Measurements from ENCODE around the gene LRP8. TPM values are rescaled to one million over a fixed set of nuclear protein-coding genes. Genes with fewer than 3 reads are reported as not detected.

The LRP8 gene
- total RNA-seq, 1 experiment from 2014 or later = 54.4 TPM

GRCh38 chr1:53310847-53311681 is 16.8 kb downstream of the LRP8 start:
- peaks cover 13% of the 10 kb centered on the region for H3K79me2 ChIP-seq (ENCODE audit: low read length)
- H3K9ac ChIP-seq (ENCODE audit: low read length) = no peak overlapping the region
- ATAC-seq (no peak), DNase-seq (no peak)
- no peaks in the 10 kb centered on the region for H3K9me3 ChIP-seq (ENCODE audit: low read length)
- no peaks in the 10 kb centered on the region for H3K9me2 ChIP-seq (replicated peaks; ENCODE audit: low read length)
- H3F3A ChIP-seq (ENCODE audit: low read length, unreplicated experiment) = no peaks in the 10 kb centered on the region
- no peak overlapping the region for H3K4me2 ChIP-seq (ENCODE audit: low read length)
- no peak overlapping the region for H2AFZ ChIP-seq (ENCODE audit: low read length)
- H3K27me3 ChIP-seq (ENCODE audit: low read length) = no peaks in the 10 kb centered on the region
- intact Hi-C loops (cut with micrococcal nuclease) = no loop called here
- no TSS peak for BruUV-seq (replicated peaks)
- TF ChIP-seq EZH2 (IDR thresholded peaks at IDR 0.05; ENCODE audit: low read length, unreplicated experiment) (no peak), CTCF (conservative IDR thresholded peaks at IDR 0.05; ENCODE audit: low read depth, low read length) (no peak), EZH2phosphoT487 (IDR thresholded peaks at IDR 0.05; ENCODE audit: borderline replicate concordance, low read length) (no peak)
- H3K4me1 ChIP-seq (ENCODE audit: insufficient read depth, low read length) = no peaks in the 10 kb centered on the region
- peaks cover 13% of the 10 kb centered on the region for H3K36me3 ChIP-seq (ENCODE audit: low read depth, low read length)
- no peaks in the 10 kb centered on the region; the same call in 1 of the 2 replicates for H4K20me1 ChIP-seq (ENCODE audit: low read length)
- POLR2A ChIA-PET (ENCODE audit: unreplicated experiment) = no interaction called here
- CTCF ChIA-PET = no interaction called here
- no peak overlapping the region for H3K27ac ChIP-seq (ENCODE audit: low read length)
- H3K4me3 ChIP-seq (ENCODE audit: low read length) = no peak overlapping the region

- ATAC-seq = no peak
- DNase-seq = no peak
- intact Hi-C loops (cut with micrococcal nuclease) = no loop called here
- H3K4me1 ChIP-seq (ENCODE audit: insufficient read depth, low read length) = no peaks in the 10 kb centered on the region
- ChIA-PET CTCF (no interaction called here), POLR2A (ENCODE audit: unreplicated experiment) (no interaction called here)
- H4K20me1 ChIP-seq (ENCODE audit: low read length) = no peaks in the 10 kb centered on the region; the same call in 1 of the 2 replicates
- H3K9me2 ChIP-seq (replicated peaks; ENCODE audit: low read length) = no peaks in the 10 kb centered on the region
- BruUV-seq (replicated peaks) = no TSS peak
- no peaks in the 10 kb centered on the region for H3K9me3 ChIP-seq (ENCODE audit: low read length)
- H2AFZ ChIP-seq (ENCODE audit: low read length) = no peak overlapping the region
- no peak overlapping the region for H3K9ac ChIP-seq (ENCODE audit: low read length)
- no peaks in the 10 kb centered on the region for H3K27me3 ChIP-seq (ENCODE audit: low read length)
- H3K4me3 ChIP-seq (ENCODE audit: low read length) = no peak overlapping the region
- no peak overlapping the region for H3K27ac ChIP-seq (ENCODE audit: low read length)
- H3K79me2 ChIP-seq (ENCODE audit: low read length) = peaks cover 11% of the 10 kb centered on the region
- H3K36me3 ChIP-seq (ENCODE audit: low read depth, low read length) = peaks cover 4% of the 10 kb centered on the region
- TF ChIP-seq EZH2 (IDR thresholded peaks at IDR 0.05; ENCODE audit: low read length, unreplicated experiment) = no peak
- no peak for TF ChIP-seq EZH2phosphoT487 (IDR thresholded peaks at IDR 0.05; ENCODE audit: borderline replicate concordance, low read length)
- no peak for TF ChIP-seq CTCF (conservative IDR thresholded peaks at IDR 0.05; ENCODE audit: low read depth, low read length)
- H3F3A ChIP-seq (ENCODE audit: low read length, unreplicated experiment) = no peaks in the 10 kb centered on the region
- no peak overlapping the region for H3K4me2 ChIP-seq (ENCODE audit: low read length)
Measured at GRCh38 chr1:53309802-53310201, 18.1 kb downstream of the LRP8 start.

GRCh38 chr1:53308506-53308905 is 19.4 kb downstream of the LRP8 start:
- H3K4me1 ChIP-seq (ENCODE audit: insufficient read depth, low read length) = no peaks in the 10 kb centered on the region
- peaks cover 3% of the 10 kb centered on the region for H3K36me3 ChIP-seq (ENCODE audit: low read depth, low read length)
- H3K27me3 ChIP-seq (ENCODE audit: low read length) = no peaks in the 10 kb centered on the region
- ATAC-seq (no peak), DNase-seq (no peak)
- H3K79me2 ChIP-seq (ENCODE audit: low read length) = peaks cover 14% of the 10 kb centered on the region
- intact Hi-C loops (cut with micrococcal nuclease) = no loop called here
- H3K27ac ChIP-seq (ENCODE audit: low read length) = no peak overlapping the region
- H3F3A ChIP-seq (ENCODE audit: low read length, unreplicated experiment) = no peaks in the 10 kb centered on the region
- no peaks in the 10 kb centered on the region for H3K9me3 ChIP-seq (ENCODE audit: low read length)
- no peaks in the 10 kb centered on the region; the same call in 1 of the 2 replicates for H4K20me1 ChIP-seq (ENCODE audit: low read length)
- no peak overlapping the region for H3K4me2 ChIP-seq (ENCODE audit: low read length)
- no peak overlapping the region for H2AFZ ChIP-seq (ENCODE audit: low read length)
- H3K9ac ChIP-seq (ENCODE audit: low read length) = no peak overlapping the region
- ChIA-PET POLR2A (ENCODE audit: unreplicated experiment) (no interaction called here), CTCF (interaction anchor here (0.5 kb wide), 1 partner anchor 30 kb away, joined by 3 read pairs; no protein-coding TSS in a partner anchor)
- no peak for TF ChIP-seq EZH2 (IDR thresholded peaks at IDR 0.05; ENCODE audit: low read length, unreplicated experiment)
- TF ChIP-seq EZH2phosphoT487 (IDR thresholded peaks at IDR 0.05; ENCODE audit: borderline replicate concordance, low read length) = no peak
- no peak for TF ChIP-seq CTCF (conservative IDR thresholded peaks at IDR 0.05; ENCODE audit: low read depth, low read length)
- no peaks in the 10 kb centered on the region for H3K9me2 ChIP-seq (replicated peaks; ENCODE audit: low read length)
- no TSS peak for BruUV-seq (replicated peaks)
- no peak overlapping the region for H3K4me3 ChIP-seq (ENCODE audit: low read length)

All from PC-3 (cell line).